CD4-positive, alpha-beta T cell treated with Interleukin-21 for 1 hour (primary cell): ENCODE data around the gene AS3MT.
"Not testable (repeated sequence)": the region's sequence is repeated elsewhere in the genome, so short reads cannot be mapped to it uniquely, and the experiment has no call there.

Source experiments
- DNase-seq: peaks from one replicate; pipeline ENCODE4 v3.0.0-alpha.2; 2020

The AS3MT gene

GRCh38 chr10:102923601-102924000 lies 54.3 kb downstream of the AS3MT start:
- DNase-seq: no peak

GRCh38 chr10:102926842-102927241 lies 57.6 kb downstream of the AS3MT start:
- no peak for DNase-seq

- DNase-seq: no peak
These were observed 58.2 kb downstream of the AS3MT start for GRCh38 chr10:102927311-102928010.

GRCh38 chr10:102928442-102928841 lies 59.2 kb downstream of the AS3MT start:
- DNase-seq: not testable (repeated sequence)

- DNase-seq: no peak
These were observed 61.5 kb downstream of the AS3MT start for GRCh38 chr10:102930720-102931119.

GRCh38 chr10:102931643-102932042 lies 62.4 kb downstream of the AS3MT start:
- DNase-seq: no peak

- no peak for DNase-seq
These were observed 66.2 kb downstream of the AS3MT start for GRCh38 chr10:102935505-102935904.

GRCh38 chr10:102935939-102936605 lies 66.8 kb downstream of the AS3MT start:
- no peak for DNase-seq

GRCh38 chr10:102941401-102941800 lies 72.1 kb downstream of the AS3MT start:
- DNase-seq: no peak

GRCh38 chr10:102945449-102945848 lies 76.2 kb downstream of the AS3MT start:
- no peak for DNase-seq

- DNase-seq: no peak
These were observed 76.7 kb downstream of the AS3MT start for GRCh38 chr10:102945962-102946361.

GRCh38 chr10:102946992-102947391 lies 77.7 kb downstream of the AS3MT start:
- no peak for DNase-seq

- DNase-seq: no peak
These were observed 78.9 kb downstream of the AS3MT start for GRCh38 chr10:102948176-102948575.

- DNase-seq: no peak
These were observed 79.5 kb downstream of the AS3MT start for GRCh38 chr10:102948786-102949185.

GRCh38 chr10:102949916-102950315 lies 80.6 kb downstream of the AS3MT start:
- DNase-seq: no peak

- DNase-seq: no peak
These were observed 82.0 kb downstream of the AS3MT start for GRCh38 chr10:102951316-102951715.
